HG02763 (cell line): ENCODE data around the gene TSPAN19.

Source experiments
- ATAC-seq: cut with Tn5 transposase; IDR thresholded peaks from one replicate; pipeline ENCODE4 v1.9.1; 2021; ENCODE audit warnings: mild to moderate bottlenecking, moderate library complexity; ENCODE audit not compliant: unreplicated experiment

The TSPAN19 gene

GRCh38 chr12:85002778-85003296 lies 33.2 kb downstream of the TSPAN19 start:
- no peak for ATAC-seq

GRCh38 chr12:85000729-85001128 lies 35.3 kb downstream of the TSPAN19 start:
- no peak for ATAC-seq

- no peak for ATAC-seq
These were observed 37.7 kb downstream of the TSPAN19 start for GRCh38 chr12:84998341-84998740.

GRCh38 chr12:84996759-84997158 lies 39.3 kb downstream of the TSPAN19 start:
- ATAC-seq, result no peak

GRCh38 chr12:84995641-84996040 lies 40.4 kb downstream of the TSPAN19 start:
- ATAC-seq, result no peak

GRCh38 chr12:84994426-84994825 lies 41.7 kb downstream of the TSPAN19 start:
- ATAC-seq, result no peak

GRCh38 chr12:84986586-84986985 lies 49.5 kb downstream of the TSPAN19 start:
- no peak for ATAC-seq

GRCh38 chr12:84986117-84986516 lies 50.0 kb downstream of the TSPAN19 start:
- ATAC-seq, result no peak

- no peak for ATAC-seq
These were observed 52.8 kb downstream of the TSPAN19 start for GRCh38 chr12:84983289-84983688.

GRCh38 chr12:84982888-84983287 lies 53.2 kb downstream of the TSPAN19 start:
- no peak for ATAC-seq

GRCh38 chr12:84978921-84979320 lies 57.2 kb downstream of the TSPAN19 start:
- no peak for ATAC-seq

- ATAC-seq, result no peak
These were observed 59.9 kb downstream of the TSPAN19 start for GRCh38 chr12:84976133-84976532.

GRCh38 chr12:84974155-84974815 lies 61.8 kb downstream of the TSPAN19 start:
- ATAC-seq, result no peak

GRCh38 chr12:84973026-84973425 lies 63.1 kb downstream of the TSPAN19 start:
- ATAC-seq, result no peak

GRCh38 chr12:84969226-84969625 lies 66.9 kb downstream of the TSPAN19 start:
- no peak for ATAC-seq
